GM12873 (cell line): ENCODE measurements around the gene KIF1B.

Source experiments
- TF ChIP-seq, protein P1 (sequence below): IDR thresholded peaks from 2 replicates; pipeline ENCODE4 v1.5.1; 2012; ENCODE audit warnings: low read depth, mild to moderate bottlenecking, moderate library complexity, low read length, control low read depth; ENCODE audit not compliant: insufficient read depth; ENCODE audit errors: missing control alignments

The KIF1B gene

DNA sequence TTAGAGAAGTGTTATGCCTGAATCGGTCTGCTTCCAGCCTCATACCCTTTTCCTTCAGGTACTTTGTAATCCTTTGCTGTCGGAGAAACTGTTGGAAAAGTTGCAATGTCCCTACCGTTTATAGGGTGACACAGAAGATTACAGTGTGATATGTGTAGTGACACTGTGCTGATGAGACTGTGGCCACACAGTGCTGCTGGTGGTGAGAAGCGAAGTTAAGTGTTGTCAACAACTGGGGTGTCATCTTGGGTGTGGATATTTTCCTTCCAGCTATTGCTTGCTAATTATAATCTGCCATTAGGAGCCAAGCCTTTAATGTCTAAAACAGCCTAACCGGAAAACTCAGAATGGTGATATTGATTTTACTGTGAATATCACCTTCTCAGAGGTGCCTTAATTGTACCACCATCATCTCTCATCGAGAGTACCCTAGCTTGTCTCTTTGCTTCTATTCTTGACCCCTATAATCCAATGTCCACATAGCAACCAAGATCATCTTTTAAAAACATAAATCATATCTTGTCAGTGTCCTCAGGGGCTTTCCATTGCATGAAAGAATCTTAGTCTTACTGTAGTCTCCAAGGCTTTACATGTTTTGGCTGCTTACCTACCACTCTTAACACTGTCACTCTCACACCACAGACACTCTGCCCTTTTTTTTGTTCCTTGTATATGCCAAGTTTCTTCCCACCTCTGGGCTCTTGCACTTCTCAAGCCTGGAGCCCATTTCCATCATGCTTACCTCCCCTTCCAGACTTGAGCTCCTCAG lies 99.1 kb downstream of the KIF1B start:
- TF ChIP-seq, protein P1, sequence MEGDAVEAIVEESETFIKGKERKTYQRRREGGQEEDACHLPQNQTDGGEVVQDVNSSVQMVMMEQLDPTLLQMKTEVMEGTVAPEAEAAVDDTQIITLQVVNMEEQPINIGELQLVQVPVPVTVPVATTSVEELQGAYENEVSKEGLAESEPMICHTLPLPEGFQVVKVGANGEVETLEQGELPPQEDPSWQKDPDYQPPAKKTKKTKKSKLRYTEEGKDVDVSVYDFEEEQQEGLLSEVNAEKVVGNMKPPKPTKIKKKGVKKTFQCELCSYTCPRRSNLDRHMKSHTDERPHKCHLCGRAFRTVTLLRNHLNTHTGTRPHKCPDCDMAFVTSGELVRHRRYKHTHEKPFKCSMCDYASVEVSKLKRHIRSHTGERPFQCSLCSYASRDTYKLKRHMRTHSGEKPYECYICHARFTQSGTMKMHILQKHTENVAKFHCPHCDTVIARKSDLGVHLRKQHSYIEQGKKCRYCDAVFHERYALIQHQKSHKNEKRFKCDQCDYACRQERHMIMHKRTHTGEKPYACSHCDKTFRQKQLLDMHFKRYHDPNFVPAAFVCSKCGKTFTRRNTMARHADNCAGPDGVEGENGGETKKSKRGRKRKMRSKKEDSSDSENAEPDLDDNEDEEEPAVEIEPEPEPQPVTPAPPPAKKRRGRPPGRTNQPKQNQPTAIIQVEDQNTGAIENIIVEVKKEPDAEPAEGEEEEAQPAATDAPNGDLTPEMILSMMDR, result no peak

DNA sequence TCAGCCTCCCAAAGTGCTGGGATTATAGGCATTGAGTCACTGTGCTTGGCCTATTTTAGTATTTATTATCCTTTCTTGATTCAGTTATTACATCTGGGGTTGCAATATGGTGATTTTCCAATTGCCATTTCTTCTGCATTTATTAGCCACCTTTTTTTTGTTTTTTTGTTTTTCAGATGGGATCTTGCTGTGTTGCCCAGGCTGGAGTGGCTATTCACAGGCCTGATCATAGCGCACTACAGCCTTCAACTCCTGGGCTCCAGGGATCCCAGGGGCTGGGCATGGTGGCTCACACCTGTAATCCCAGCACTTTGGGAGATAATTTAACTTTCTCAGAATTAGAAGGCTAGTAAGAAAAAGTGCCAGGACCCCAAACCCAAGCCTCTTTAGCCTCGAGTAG lies 106.4 kb downstream of the KIF1B start:
- TF ChIP-seq, protein P1, result no peak

DNA sequence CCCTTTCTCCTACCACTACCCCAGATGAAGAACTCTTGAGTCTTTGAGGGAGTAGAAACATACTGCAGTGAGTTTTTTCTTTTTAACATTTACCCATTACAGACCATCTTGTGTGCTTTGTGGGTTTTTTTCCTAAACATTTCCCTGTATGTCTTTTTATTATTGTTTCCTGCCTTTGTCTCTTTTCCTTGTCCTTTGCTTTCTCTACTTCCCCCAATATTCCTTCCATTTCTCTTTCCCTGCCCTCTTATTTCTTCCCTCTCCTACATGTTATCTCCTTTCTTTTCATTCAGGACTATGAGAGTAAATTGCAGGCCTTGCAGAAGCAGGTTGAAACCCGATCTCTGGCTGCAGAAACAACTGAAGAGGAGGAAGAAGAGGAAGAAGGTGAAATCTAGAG lies 109.4 kb downstream of the KIF1B start:
- TF ChIP-seq, protein P1, result no peak

DNA sequence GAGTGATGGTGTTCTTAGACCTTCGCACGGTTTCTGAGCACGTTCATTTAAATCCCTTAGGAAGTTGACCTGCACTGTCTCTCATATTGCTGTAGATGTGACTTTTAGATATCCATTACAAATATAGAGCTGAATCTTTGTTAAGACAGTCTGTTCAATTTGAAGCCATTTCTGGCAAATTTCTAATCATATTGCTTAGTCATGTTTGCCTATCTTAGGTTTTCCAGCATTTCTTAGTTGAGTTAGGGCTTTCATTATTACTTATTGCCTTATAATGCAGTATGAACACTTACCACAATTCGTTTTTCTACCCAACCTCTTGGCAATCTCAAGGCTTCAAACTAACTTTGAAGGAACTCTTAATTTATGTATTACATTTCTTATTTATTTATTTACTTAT lies 110.0 kb downstream of the KIF1B start:
- TF ChIP-seq, protein P1, result no peak

DNA sequence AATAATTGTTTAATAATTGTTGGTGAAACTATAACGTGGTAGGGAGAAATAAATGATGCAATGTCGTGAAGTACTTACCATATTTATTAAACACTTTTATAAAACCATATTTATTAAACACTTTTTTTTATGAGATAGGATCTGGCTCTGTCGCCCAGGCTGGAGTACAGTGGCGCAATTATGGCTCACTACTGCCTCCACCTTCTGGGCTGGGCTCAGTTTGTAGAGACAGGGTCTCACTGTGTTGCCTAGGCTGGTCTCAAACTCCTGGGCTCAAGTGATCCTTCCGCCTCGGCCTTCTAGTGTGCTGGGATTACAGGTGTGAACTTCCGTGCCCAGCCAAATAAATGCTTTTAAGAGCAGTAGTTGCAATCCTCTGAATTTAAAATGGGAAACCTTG lies 112.5 kb downstream of the KIF1B start:
- TF ChIP-seq, protein P1, result no peak

DNA sequence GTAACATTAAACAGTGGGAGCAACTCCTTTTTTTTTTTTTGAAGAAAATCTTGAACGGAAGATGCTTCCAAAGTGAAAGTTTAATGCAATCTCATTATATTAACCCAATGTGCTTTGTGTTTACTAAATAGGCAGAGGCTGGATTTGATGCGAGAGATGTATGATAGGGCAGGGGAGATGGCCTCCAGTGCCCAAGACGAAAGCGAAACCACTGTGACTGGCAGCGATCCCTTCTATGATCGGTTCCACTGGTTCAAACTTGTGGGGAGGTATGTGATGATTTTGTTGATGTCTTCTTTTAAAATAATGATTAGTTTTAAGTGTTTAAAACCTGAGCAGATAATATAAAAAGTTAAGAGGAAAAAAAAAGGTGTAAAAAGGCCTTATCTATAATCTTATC lies 114.3 kb downstream of the KIF1B start:
- TF ChIP-seq, protein P1, result no peak

DNA sequence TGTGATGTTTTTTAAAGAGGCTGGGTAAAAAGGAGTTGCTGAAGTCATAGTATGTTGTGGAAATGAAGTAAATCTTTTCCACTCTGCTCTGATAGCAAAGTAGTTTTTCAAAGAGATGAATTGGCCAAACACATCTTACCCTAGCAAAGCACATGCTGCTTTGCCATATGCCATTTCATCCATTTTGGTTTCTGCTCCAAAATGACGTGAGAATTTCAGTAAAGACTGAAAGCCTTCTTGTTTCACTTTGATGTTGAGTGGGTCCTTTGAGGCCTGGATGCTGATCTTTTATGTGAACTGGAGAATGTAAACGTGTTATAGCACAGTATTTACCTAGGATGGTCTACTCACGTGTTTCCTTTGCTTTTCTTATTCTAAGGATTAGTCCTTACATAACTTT lies 115.2 kb downstream of the KIF1B start:
- TF ChIP-seq, protein P1, result no peak
